ENCODE data around the gene PAPSS1. TPM values are rescaled to one million over a fixed set of nuclear protein-coding genes. Genes with fewer than 3 reads are reported as not detected.
"Not testable (repeated sequence)": the region's sequence is repeated elsewhere in the genome, so short reads cannot be mapped to it uniquely, and the experiment has no call there.

The PAPSS1 gene
- total RNA-seq, 2 experiments from 2014 or later, result 20.5 to 20.8 TPM

GRCh38 chr4:107666134-107666533 is 53.9 kb downstream of the PAPSS1 start:
- DNase-seq (no peak), ATAC-seq (no peak)
- no peaks in the 10 kb centered on the region for H3K4me1 Mint-ChIP-seq (ENCODE audit: low read depth)
- CTCF ChIA-PET, result no interaction called here
- POLR2A ChIA-PET, result no interaction called here
- peaks cover 2% of the 10 kb centered on the region for H3K36me3 Mint-ChIP-seq (ENCODE audit: low read depth)
- no peak overlapping the region for H3K4me3 Mint-ChIP-seq
- H3K9me3 Mint-ChIP-seq (ENCODE audit: insufficient read depth), result no peaks in the 10 kb centered on the region
- no peaks in the 10 kb centered on the region for H3K27me3 Mint-ChIP-seq (ENCODE audit: low read depth)
- no peak overlapping the region for H3K27ac Mint-ChIP-seq

- ATAC-seq, result no peak
- Mint-ChIP-seq H3K9me3 (ENCODE audit: insufficient read depth) (no peaks in the 10 kb centered on the region), H3K4me1 (ENCODE audit: low read depth) (no peaks in the 10 kb centered on the region), H3K27me3 (ENCODE audit: low read depth) (no peaks in the 10 kb centered on the region), H3K36me3 (ENCODE audit: low read depth) (peaks cover 2% of the 10 kb centered on the region), H3K27ac (no peak overlapping the region), H3K4me3 (no peak overlapping the region)
- POLR2A ChIA-PET, result no interaction called here
- no peak for DNase-seq
- CTCF ChIA-PET, result no interaction called here
These were observed 55.0 kb downstream of the PAPSS1 start for GRCh38 chr4:107665001-107665400.

GRCh38 chr4:107658400-107659336 is 61.4 kb downstream of the PAPSS1 start:
- ATAC-seq (no peak), DNase-seq (no peak)
- no peaks in the 10 kb centered on the region for H3K9me3 Mint-ChIP-seq (ENCODE audit: insufficient read depth)

GRCh38 chr4:107655289-107655688 is 64.7 kb downstream of the PAPSS1 start:
- no peak overlapping the region for H3K27ac Mint-ChIP-seq
- H3K27me3 Mint-ChIP-seq (ENCODE audit: low read depth), result no peaks in the 10 kb centered on the region
- H3K4me1 Mint-ChIP-seq (ENCODE audit: low read depth), result no peaks in the 10 kb centered on the region
- peaks cover 29% of the 10 kb centered on the region for H3K36me3 Mint-ChIP-seq (ENCODE audit: low read depth)
- ChIA-PET CTCF (no interaction called here), POLR2A (no interaction called here)
- DNase-seq (no peak), ATAC-seq (no peak)
- H3K9me3 Mint-ChIP-seq (ENCODE audit: insufficient read depth), result no peaks in the 10 kb centered on the region
- H3K4me3 Mint-ChIP-seq, result no peak overlapping the region

More at GRCh38 chr4:107658400-107659336, 61.4 kb downstream of the PAPSS1 start:
- ChIA-PET CTCF (interaction anchor here (0.6 kb wide), 1 partner anchor 474 kb away, joined by 3 read pairs; no protein-coding TSS in a partner anchor), POLR2A (no interaction called here)
- peaks cover 9% of the 10 kb centered on the region for H3K36me3 Mint-ChIP-seq (ENCODE audit: low read depth)
- no peaks in the 10 kb centered on the region for H3K4me1 Mint-ChIP-seq (ENCODE audit: low read depth)
- no peak overlapping the region for H3K4me3 Mint-ChIP-seq
- no peak overlapping the region for H3K27ac Mint-ChIP-seq
- H3K27me3 Mint-ChIP-seq (ENCODE audit: low read depth), result no peaks in the 10 kb centered on the region

GRCh38 chr4:107654694-107655093 is 65.3 kb downstream of the PAPSS1 start:
- H3K4me1 Mint-ChIP-seq (ENCODE audit: low read depth), result no peaks in the 10 kb centered on the region
- no peak overlapping the region for H3K4me3 Mint-ChIP-seq
- H3K27me3 Mint-ChIP-seq (ENCODE audit: low read depth), result no peaks in the 10 kb centered on the region
- DNase-seq (no peak), ATAC-seq (no peak)
- no peaks in the 10 kb centered on the region for H3K9me3 Mint-ChIP-seq (ENCODE audit: insufficient read depth)
- peaks cover 29% of the 10 kb centered on the region for H3K36me3 Mint-ChIP-seq (ENCODE audit: low read depth)
- H3K27ac Mint-ChIP-seq, result no peak overlapping the region
- ChIA-PET POLR2A (no interaction called here), CTCF (no interaction called here)

- POLR2A ChIA-PET; H3K27me3 Mint-ChIP-seq (ENCODE audit: low read depth); H3K4me3 Mint-ChIP-seq; DNase-seq; CTCF ChIA-PET; H3K27ac Mint-ChIP-seq; H3K9me3 Mint-ChIP-seq (ENCODE audit: insufficient read depth); H3K4me1 Mint-ChIP-seq (ENCODE audit: low read depth); ATAC-seq: not testable (repeated sequence)
- H3K36me3 Mint-ChIP-seq (ENCODE audit: low read depth), result peaks cover 24% of the 10 kb centered on the region
These were observed 68.6 kb downstream of the PAPSS1 start for GRCh38 chr4:107651408-107651807.

GRCh38 chr4:107650251-107650650 is 69.8 kb downstream of the PAPSS1 start:
- Mint-ChIP-seq H3K4me3 (no peak overlapping the region), H3K36me3 (ENCODE audit: low read depth) (peaks cover 24% of the 10 kb centered on the region), H3K9me3 (ENCODE audit: insufficient read depth) (no peaks in the 10 kb centered on the region), H3K27me3 (ENCODE audit: low read depth) (no peaks in the 10 kb centered on the region), H3K27ac (no peak overlapping the region), H3K4me1 (ENCODE audit: low read depth) (no peaks in the 10 kb centered on the region)
- DNase-seq, result no peak
- ChIA-PET POLR2A (no interaction called here), CTCF (no interaction called here)
- ATAC-seq, result no peak

GRCh38 chr4:107648178-107648991 is 71.6 kb downstream of the PAPSS1 start:
- ChIA-PET CTCF (no interaction called here), POLR2A (no interaction called here)
- ATAC-seq (no peak), DNase-seq (no peak)
- Mint-ChIP-seq H3K27ac (no peak overlapping the region), H3K9me3 (ENCODE audit: insufficient read depth) (no peaks in the 10 kb centered on the region), H3K4me3 (no peak overlapping the region), H3K36me3 (ENCODE audit: low read depth) (peaks cover 21% of the 10 kb centered on the region), H3K4me1 (ENCODE audit: low read depth) (no peaks in the 10 kb centered on the region), H3K27me3 (ENCODE audit: low read depth) (no peaks in the 10 kb centered on the region)

- CTCF ChIA-PET, result no interaction called here
- no peak overlapping the region for H3K27ac Mint-ChIP-seq
These were observed 72.4 kb downstream of the PAPSS1 start for GRCh38 chr4:107647591-107647990.

GRCh38 chr4:107645604-107646003 is 74.4 kb downstream of the PAPSS1 start:
- ATAC-seq (no peak), DNase-seq (no peak)
- Mint-ChIP-seq H3K36me3 (ENCODE audit: low read depth) (peaks cover 3% of the 10 kb centered on the region), H3K4me3 (no peak overlapping the region), H3K9me3 (ENCODE audit: insufficient read depth) (no peaks in the 10 kb centered on the region), H3K27me3 (ENCODE audit: low read depth) (no peaks in the 10 kb centered on the region), H3K4me1 (ENCODE audit: low read depth) (no peaks in the 10 kb centered on the region), H3K27ac (no peak overlapping the region)
- POLR2A ChIA-PET, result no interaction called here
- CTCF ChIA-PET, result no interaction called here

More at GRCh38 chr4:107647591-107647990, 72.4 kb downstream of the PAPSS1 start:
- DNase-seq (no peak), ATAC-seq (no peak)
- H3K36me3 Mint-ChIP-seq (ENCODE audit: low read depth), result peaks cover 17% of the 10 kb centered on the region
- POLR2A ChIA-PET, result no interaction called here
- no peaks in the 10 kb centered on the region for H3K9me3 Mint-ChIP-seq (ENCODE audit: insufficient read depth)
- H3K27me3 Mint-ChIP-seq (ENCODE audit: low read depth), result no peaks in the 10 kb centered on the region
- no peak overlapping the region for H3K4me3 Mint-ChIP-seq
- no peaks in the 10 kb centered on the region for H3K4me1 Mint-ChIP-seq (ENCODE audit: low read depth)

GRCh38 chr4:107643021-107643420 is 77.0 kb downstream of the PAPSS1 start:
- ChIA-PET CTCF (no interaction called here), POLR2A (no interaction called here)
- Mint-ChIP-seq H3K4me3 (no peak overlapping the region), H3K4me1 (ENCODE audit: low read depth) (no peaks in the 10 kb centered on the region), H3K36me3 (ENCODE audit: low read depth) (peaks cover 3% of the 10 kb centered on the region), H3K27ac (no peak overlapping the region), H3K9me3 (ENCODE audit: insufficient read depth) (no peaks in the 10 kb centered on the region), H3K27me3 (ENCODE audit: low read depth) (no peaks in the 10 kb centered on the region)
- ATAC-seq (no peak), DNase-seq (no peak)

GRCh38 chr4:107640878-107641277 is 79.2 kb downstream of the PAPSS1 start:
- ChIA-PET CTCF (no interaction called here), POLR2A (no interaction called here)
- Mint-ChIP-seq H3K27ac (no peak overlapping the region), H3K9me3 (ENCODE audit: insufficient read depth) (no peaks in the 10 kb centered on the region), H3K4me1 (ENCODE audit: low read depth) (no peaks in the 10 kb centered on the region), H3K36me3 (ENCODE audit: low read depth) (peaks cover 3% of the 10 kb centered on the region), H3K4me3 (no peak overlapping the region), H3K27me3 (ENCODE audit: low read depth) (no peaks in the 10 kb centered on the region)
- DNase-seq (no peak), ATAC-seq (no peak)

All from activated CD8-positive, alpha-beta T cell treated with anti-CD3 and anti-CD28 coated beads, Interleukin-2, amount 10 ng/mL, durations not matched to agents 7 days and 5 days (primary cell).